Fibroblast of pulmonary artery (primary cell): Measurements from ENCODE around the gene MUC22.
A peak's percentile ranks its signal among the peaks of the same experiment; 100 is the strongest.
"Not testable (repeated sequence)": the region's sequence is repeated elsewhere in the genome, so short reads cannot be mapped to it uniquely, and the experiment has no call there.

Source experiments
- DNase-seq: peaks from one replicate; pipeline ENCODE4 v3.0.0-alpha.2; 2010; ENCODE audit warnings: low read depth
- H3K4me3 ChIP-seq: replicated peaks from 2 replicates; pipeline ENCODE4 v1.5.1; 2011; ENCODE audit warnings: low read depth, mild to moderate bottlenecking, control low read depth, low read length, moderate library complexity
- TF ChIP-seq, protein P1 (sequence below): IDR thresholded peaks from 2 replicates; pipeline ENCODE4 v1.5.1; 2011; ENCODE audit warnings: mild to moderate bottlenecking, control low read depth, low read length, inconsistent platforms; ENCODE audit errors: missing control alignments

The MUC22 gene

DNA sequence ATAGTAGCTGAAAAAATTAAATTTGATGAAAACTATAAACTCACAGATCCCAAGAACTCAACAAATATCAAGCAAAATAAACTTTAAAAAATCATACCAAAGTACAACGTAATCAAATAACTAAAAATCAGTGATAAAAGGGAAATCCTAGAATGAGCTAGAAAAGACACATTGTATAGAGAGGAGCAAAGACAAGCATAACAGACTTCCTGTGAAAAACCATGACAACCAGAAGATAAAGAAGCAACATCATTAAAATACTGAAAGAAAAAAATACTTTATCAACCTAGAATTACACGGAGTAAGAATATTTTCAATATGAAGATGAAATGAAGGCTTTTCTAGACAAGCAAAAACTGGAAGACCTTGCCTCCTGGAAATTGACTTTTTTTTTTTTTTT, 9.8 kb downstream of the MUC22 start:
- DNase-seq: no peak
- no peak overlapping the region for H3K4me3 ChIP-seq
- TF ChIP-seq, protein P1, sequence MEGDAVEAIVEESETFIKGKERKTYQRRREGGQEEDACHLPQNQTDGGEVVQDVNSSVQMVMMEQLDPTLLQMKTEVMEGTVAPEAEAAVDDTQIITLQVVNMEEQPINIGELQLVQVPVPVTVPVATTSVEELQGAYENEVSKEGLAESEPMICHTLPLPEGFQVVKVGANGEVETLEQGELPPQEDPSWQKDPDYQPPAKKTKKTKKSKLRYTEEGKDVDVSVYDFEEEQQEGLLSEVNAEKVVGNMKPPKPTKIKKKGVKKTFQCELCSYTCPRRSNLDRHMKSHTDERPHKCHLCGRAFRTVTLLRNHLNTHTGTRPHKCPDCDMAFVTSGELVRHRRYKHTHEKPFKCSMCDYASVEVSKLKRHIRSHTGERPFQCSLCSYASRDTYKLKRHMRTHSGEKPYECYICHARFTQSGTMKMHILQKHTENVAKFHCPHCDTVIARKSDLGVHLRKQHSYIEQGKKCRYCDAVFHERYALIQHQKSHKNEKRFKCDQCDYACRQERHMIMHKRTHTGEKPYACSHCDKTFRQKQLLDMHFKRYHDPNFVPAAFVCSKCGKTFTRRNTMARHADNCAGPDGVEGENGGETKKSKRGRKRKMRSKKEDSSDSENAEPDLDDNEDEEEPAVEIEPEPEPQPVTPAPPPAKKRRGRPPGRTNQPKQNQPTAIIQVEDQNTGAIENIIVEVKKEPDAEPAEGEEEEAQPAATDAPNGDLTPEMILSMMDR: no peak

DNA sequence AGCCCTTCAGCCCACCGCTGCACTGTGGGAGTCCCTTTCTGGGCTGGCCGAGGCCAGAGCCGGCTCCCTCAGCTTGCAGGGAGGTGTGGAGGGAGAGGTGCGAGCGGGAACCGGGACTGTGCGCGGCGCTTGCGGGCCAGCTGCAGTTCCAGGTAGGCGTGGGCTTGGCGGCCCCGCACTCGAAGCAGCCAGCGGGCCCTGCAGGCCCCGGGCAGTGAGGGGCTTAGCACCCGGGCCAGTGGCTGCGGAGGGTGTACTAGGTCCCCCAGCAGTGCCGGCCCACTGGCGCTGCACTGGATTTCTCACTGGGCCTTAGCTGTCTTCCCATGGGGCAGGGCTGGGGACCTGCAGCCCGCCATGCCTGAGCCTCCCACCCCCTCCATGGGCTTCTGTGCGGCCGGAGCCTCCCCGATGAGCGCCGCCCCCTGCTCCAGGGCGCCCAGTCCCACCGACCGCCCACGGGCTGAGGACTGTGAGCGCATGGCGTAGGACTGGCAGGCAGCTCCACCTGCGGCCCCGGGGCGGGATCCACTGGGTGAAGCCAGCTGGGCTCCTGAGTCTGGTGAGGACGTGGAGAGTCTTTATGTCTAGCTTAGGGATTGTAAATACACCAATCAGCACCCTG, 10.5 kb downstream of the MUC22 start:
- DNase-seq, H3K4me3 ChIP-seq: not testable (repeated sequence)

DNA sequence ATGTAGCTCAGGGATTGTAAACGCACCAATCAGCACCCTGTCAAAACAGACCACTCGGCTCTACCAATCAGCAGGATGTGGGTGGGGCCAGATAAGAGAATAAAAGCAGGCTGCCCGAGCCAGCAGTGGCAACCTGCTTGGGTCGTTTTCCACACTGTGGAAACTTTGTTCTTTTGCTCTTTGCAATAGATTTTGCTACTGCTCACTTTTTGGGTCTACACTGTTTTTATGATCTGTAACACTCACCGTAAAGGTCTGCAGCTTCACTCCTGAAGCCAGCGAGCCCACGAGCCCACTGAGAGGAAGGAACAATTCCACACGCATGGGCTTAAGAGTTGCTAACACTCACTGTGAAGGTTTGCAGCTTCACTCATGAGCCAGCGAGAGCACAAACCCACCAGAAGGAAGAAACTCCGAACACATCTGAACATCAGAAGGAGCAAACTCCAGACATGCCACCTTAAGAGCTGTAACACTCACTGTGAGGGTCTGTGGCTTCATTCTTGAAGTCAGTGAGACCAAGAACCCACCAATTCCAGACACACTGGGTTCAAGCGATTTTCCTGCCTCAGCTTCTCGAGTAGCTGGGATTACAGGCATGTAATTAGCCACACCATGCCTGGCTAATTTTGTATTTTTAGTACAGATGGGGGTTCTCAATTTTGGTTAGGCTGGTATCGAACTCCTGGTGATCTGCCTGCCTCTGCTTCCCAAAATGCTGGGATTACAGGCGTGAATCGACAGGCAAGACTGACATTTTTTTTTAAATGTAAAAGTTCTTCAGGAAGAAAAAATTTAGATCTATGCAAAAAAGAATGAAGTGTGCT, 11.6 kb downstream of the MUC22 start:
- DNase-seq, H3K4me3 ChIP-seq: not testable (repeated sequence)

DNA sequence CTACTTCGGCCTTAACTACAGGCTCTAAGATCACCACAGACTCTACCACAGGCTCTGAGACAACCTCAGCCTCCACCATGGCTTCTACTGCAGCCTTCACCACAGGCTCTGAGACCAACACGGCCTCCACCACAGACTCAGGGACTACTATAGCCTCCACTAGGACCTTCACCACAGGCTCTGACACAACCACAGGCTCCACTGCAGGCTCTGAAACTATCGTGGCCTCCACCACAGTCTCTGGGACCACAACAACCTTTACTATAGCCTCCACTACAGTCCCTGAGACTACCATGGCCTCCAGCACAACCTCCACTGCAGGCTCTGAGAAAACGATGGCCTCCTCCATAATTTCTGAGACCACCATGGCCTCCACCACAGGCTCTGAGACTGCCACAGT, 15.3 kb downstream of the MUC22 start:
- DNase-seq: no peak
- TF ChIP-seq, protein P1: no peak
- no peak overlapping the region for H3K4me3 ChIP-seq

DNA sequence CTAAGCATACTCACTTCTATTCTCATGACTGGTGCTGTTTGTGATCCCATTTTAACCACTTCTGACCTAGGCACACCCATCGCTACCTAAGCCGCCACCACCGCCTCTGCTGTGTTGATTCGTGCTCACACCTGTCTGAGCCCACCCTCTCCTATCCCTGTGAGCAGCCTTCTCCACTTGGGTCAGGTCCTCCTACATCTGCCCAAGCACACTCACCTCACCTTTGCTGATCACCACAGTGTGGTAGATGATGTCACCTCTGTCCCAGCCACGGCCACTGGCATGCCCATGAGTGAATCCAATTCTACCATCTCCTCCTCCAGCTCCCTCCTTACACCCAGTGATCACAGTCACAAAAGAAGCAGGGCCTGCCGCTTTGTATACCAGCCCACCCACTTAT, 20.8 kb downstream of the MUC22 start:
- TF ChIP-seq, protein P1: no peak
- no peak overlapping the region for H3K4me3 ChIP-seq
- no peak for DNase-seq

DNA sequence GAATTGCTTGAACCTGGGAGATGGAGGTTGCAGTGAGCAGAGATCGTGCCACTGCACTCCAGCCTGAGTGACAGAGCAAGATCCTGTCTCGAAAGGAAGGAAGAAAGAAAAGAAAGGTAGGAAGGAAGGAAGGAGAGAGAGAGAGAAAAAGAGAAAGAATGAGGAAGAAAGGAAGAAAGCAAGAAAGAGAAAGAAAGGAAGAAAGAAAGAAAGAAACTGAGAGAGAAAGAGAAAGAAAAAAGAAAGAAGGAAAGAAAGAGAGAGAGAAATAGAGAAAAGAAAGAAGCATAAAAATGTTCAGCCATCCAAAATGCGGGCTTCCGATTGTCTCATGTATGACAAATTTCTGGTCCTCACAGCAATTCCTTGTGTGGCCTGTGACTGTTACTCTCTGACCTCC, 22.8 kb downstream of the MUC22 start:
- no peak for DNase-seq
- H3K4me3 ChIP-seq: no peak overlapping the region
- TF ChIP-seq, protein P1: no peak

DNA sequence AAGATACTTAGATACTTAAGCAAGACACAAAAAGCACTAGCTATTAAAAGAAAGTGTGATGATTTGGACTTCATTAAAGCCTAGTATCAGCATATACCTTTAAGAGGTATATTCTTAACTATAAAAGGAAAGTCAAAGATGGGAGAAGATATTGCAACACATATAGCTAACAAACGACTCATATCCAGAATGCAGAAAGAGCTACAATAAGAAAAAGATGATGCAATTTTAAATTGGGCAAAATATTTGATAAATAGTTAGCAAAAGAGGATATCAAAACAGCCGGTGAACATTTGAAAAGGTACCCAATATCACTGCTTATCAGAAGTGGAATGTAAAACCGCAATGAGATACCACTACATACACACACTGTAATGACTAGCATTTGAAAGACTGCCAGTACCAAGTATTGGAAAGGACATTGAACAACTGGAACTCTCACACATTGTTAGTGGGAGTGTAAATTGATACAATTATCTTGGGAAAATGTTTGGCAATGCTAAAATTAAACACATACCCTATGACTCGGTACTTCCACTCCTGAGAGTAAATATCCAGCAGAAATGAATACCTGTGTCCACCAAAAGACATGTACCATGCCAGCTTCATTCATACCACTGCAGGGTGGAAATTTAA, 25.7 kb downstream of the MUC22 start:
- peak; percentile 28 for DNase-seq
- no peak overlapping the region for H3K4me3 ChIP-seq
- TF ChIP-seq, protein P1: no peak
